SK-N-SH treated with all-trans-retinoic acid at 6 μM for 48 hours (cell line): ENCODE measurements around the gene TAF12.

Experiments
- BACH2 ChIP-seq: fragments of 250-450 bp; sonication (Bioruptor Pico); IDR thresholded peaks from 2 replicates; pipeline ENCODE4 v1.9.0; 2021; ENCODE audit warnings: mild to moderate bottlenecking, borderline replicate concordance
- GLIS3 ChIP-seq: fragments of 250-450 bp; sonication (Bioruptor Pico); IDR thresholded peaks from 2 replicates; pipeline ENCODE4 v1.5.0; 2020; ENCODE audit warnings: mild to moderate bottlenecking, moderate library complexity
- POU6F1 ChIP-seq: fragments of 250-450 bp; sonication (Bioruptor Pico); IDR thresholded peaks from 2 replicates; pipeline ENCODE4 v1.8.0; 2021; ENCODE audit warnings: low read depth, mild to moderate bottlenecking, moderate library complexity, borderline replicate concordance
- TOX ChIP-seq: fragments of 250-450 bp; sonication (Bioruptor Pico); IDR thresholded peaks from 2 replicates; pipeline ENCODE4 v1.8.0; 2021; ENCODE audit warnings: mild to moderate bottlenecking, moderate library complexity, borderline replicate concordance
- ZFP30 ChIP-seq: fragments of 450-650 bp; formaldehyde crosslinking; IDR thresholded peaks from 2 replicates; pipeline ENCODE4 v1.5.0; 2022; ENCODE audit warnings: mild to moderate bottlenecking, moderate library complexity
- TF ChIP-seq, protein P1 (sequence below): fragments of 250-450 bp; sonication (Bioruptor Pico); IDR thresholded peaks from 2 replicates; pipeline ENCODE4 v1.8.0; 2020; ENCODE audit warnings: mild to moderate bottlenecking, moderate library complexity, borderline replicate concordance

GRCh38 chr1:28668956-28669723 is 26.3 kb upstream of the TAF12 start:
- TF ChIP-seq BACH2 (CRISPR knock-in tag): no peak
- TF ChIP-seq, protein P1, sequence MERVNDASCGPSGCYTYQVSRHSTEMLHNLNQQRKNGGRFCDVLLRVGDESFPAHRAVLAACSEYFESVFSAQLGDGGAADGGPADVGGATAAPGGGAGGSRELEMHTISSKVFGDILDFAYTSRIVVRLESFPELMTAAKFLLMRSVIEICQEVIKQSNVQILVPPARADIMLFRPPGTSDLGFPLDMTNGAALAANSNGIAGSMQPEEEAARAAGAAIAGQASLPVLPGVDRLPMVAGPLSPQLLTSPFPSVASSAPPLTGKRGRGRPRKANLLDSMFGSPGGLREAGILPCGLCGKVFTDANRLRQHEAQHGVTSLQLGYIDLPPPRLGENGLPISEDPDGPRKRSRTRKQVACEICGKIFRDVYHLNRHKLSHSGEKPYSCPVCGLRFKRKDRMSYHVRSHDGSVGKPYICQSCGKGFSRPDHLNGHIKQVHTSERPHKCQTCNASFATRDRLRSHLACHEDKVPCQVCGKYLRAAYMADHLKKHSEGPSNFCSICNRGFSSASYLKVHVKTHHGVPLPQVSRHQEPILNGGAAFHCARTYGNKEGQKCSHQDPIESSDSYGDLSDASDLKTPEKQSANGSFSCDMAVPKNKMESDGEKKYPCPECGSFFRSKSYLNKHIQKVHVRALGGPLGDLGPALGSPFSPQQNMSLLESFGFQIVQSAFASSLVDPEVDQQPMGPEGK (CRISPR knock-in tag): no peak
- no peak for TF ChIP-seq GLIS3 (CRISPR knock-in tag)
- no peak for TF ChIP-seq TOX (CRISPR knock-in tag)
- TF ChIP-seq POU6F1 (CRISPR knock-in tag): no peak
- no peak for TF ChIP-seq ZFP30
